IMR-90 (cell line): Measurements from ENCODE around the gene ARRDC1. TPM values are rescaled to one million over a fixed set of nuclear protein-coding genes. Genes with fewer than 3 reads are reported as not detected.
A peak's percentile ranks its signal among the peaks of the same experiment; 100 is the strongest.

Experiments
- ATAC-seq: fragments of 200-7000 bp; cut with Tn5 transposase; 2 replicates; pipeline ENCODE4 v1.9.1; 2020; ENCODE audit warnings: low read depth, mild to moderate bottlenecking, moderate library complexity
- BruUV-seq: library from RNA; stranded (reverse); fragments of 400-500 nt; replicated peaks from 2 replicates; lab custom pipeline; 2021; lab: Mats Ljungman, UMichigan
- CTCF ChIA-PET: fragments of 300-600 bp; formaldehyde crosslinking; extraction: SDS; loops from one replicate; lab custom pipeline; 2021; ENCODE audit warnings: antibody characterized with exemption; lab: Yijun Ruan, JAX
- POLR2A ChIA-PET: fragments of 300-600 bp; sonication (Branson Sonifier 250); formaldehyde crosslinking; loops from one replicate; lab custom pipeline; 2022; ENCODE audit warnings: antibody characterized with exemption; ENCODE audit not compliant: unreplicated experiment; lab: Charles Lee
- DNase-seq: peaks from one replicate; pipeline ENCODE4 v3.0.0; 2013
- H2AFZ ChIP-seq: replicated peaks from 2 replicates; pipeline ENCODE3; 2013; ENCODE audit warnings: low read length, mild to moderate bottlenecking; ENCODE audit not compliant: poor library complexity
- H2AK5ac ChIP-seq: 2 replicates; pipeline ENCODE4 v1.6.1; 2013; ENCODE audit warnings: low read depth, low read length, inconsistent platforms
- H2AK9ac ChIP-seq: replicated peaks from 2 replicates; pipeline ENCODE3; 2013; ENCODE audit warnings: mild to moderate bottlenecking, low read depth, low read length, moderate library complexity; ENCODE audit not compliant: poor library complexity
- H2BK120ac ChIP-seq: 2 replicates; pipeline ENCODE4 v1.6.1; 2013; ENCODE audit warnings: low read depth, low read length, inconsistent platforms
- H2BK15ac ChIP-seq: 3 replicates; pipeline ENCODE4 v1.6.1; 2013; ENCODE audit warnings: low read depth, low read length, inconsistent platforms
- H2BK20ac ChIP-seq: 2 replicates; pipeline ENCODE4 v1.6.1; 2013; ENCODE audit warnings: low read depth, mild to moderate bottlenecking, inconsistent platforms, low read length, moderate library complexity
- H2BK5ac ChIP-seq: 2 replicates; pipeline ENCODE4 v1.6.1; 2013; ENCODE audit warnings: mild to moderate bottlenecking, low read depth, low read length, inconsistent platforms; ENCODE audit not compliant: poor library complexity, severe bottlenecking
- H3K14ac ChIP-seq: replicated peaks from 2 replicates; pipeline ENCODE4 v1.6.1; 2013; ENCODE audit warnings: low read depth, low read length, inconsistent platforms
- H3K18ac ChIP-seq: 2 replicates; pipeline ENCODE4 v1.6.1; 2013; ENCODE audit warnings: low read depth, low read length, control low read depth
- H3K23ac ChIP-seq: 2 replicates; pipeline ENCODE4 v1.6.1; 2013; ENCODE audit warnings: low read depth, low read length, inconsistent platforms
- H3K27ac ChIP-seq: 2 replicates; pipeline ENCODE4 v1.5.1; 2013; ENCODE audit warnings: mild to moderate bottlenecking, control low read depth, low read length; ENCODE audit not compliant: insufficient read depth
- H3K27me3 ChIP-seq: 2 replicates; pipeline ENCODE4 v1.6.1; 2013; ENCODE audit warnings: low read length; ENCODE audit not compliant: control insufficient read depth, insufficient read depth
- H3K36me3 ChIP-seq: 2 replicates; pipeline ENCODE4 v1.6.1; 2013; ENCODE audit warnings: low read length, mixed read lengths; ENCODE audit not compliant: control insufficient read depth, insufficient read depth
- H3K4ac ChIP-seq: 2 replicates; pipeline ENCODE4 v1.6.1; 2013; ENCODE audit warnings: low read depth, low read length, inconsistent platforms
- H3K4me1 ChIP-seq: 2 replicates; pipeline ENCODE4 v1.6.1; 2013; ENCODE audit warnings: low read length, mixed read lengths; ENCODE audit not compliant: control insufficient read depth, insufficient read depth
- H3K4me2 ChIP-seq: 2 replicates; pipeline ENCODE4 v1.6.1; 2013; ENCODE audit warnings: low read depth, mild to moderate bottlenecking, control low read depth, low read length, moderate library complexity
- H3K4me3 ChIP-seq: 2 replicates; pipeline ENCODE4 v1.5.1; 2013; ENCODE audit warnings: low read depth, mild to moderate bottlenecking, control low read depth, low read length, moderate library complexity; ENCODE audit not compliant: insufficient read depth
- H3K56ac ChIP-seq: 2 replicates; pipeline ENCODE4 v1.6.1; 2013; ENCODE audit warnings: low read length, inconsistent platforms; ENCODE audit not compliant: insufficient read depth; ENCODE audit errors: extremely low read depth
- H3K79me1 ChIP-seq, 2 experiments: 2 replicates each; pipeline ENCODE4 v1.6.1; 2013; ENCODE audit warnings: low read length in 2 of 2, inconsistent platforms in 1 of 2, low read depth in 1 of 2
- H3K9ac ChIP-seq: 2 replicates; pipeline ENCODE4 v1.6.1; 2013; ENCODE audit warnings: low read depth, low read length, control low read depth
- H3K9me1 ChIP-seq: 2 replicates; pipeline ENCODE4 v1.6.1; 2013; ENCODE audit warnings: low read length, inconsistent platforms; ENCODE audit not compliant: insufficient read depth
- H3K9me3 ChIP-seq: 2 replicates; pipeline ENCODE4 v1.6.1; 2013; ENCODE audit warnings: low read length; ENCODE audit not compliant: control insufficient read depth, insufficient read depth
- H4K20me1 ChIP-seq: 2 replicates; pipeline ENCODE4 v1.6.1; 2013; ENCODE audit warnings: low read length, inconsistent platforms; ENCODE audit not compliant: insufficient read depth
- H4K5ac ChIP-seq: 2 replicates; pipeline ENCODE4 v1.6.1; 2013; ENCODE audit warnings: mild to moderate bottlenecking, low read depth, low read length, control low read depth
- H4K8ac ChIP-seq, 2 experiments: 2 replicates each; pipeline ENCODE4 v1.6.1; 2013; ENCODE audit warnings: low read depth in 2 of 2, low read length in 2 of 2, control low read depth in 1 of 2, inconsistent platforms in 1 of 2
- H4K91ac ChIP-seq: 2 replicates; pipeline ENCODE4 v1.6.1; 2013; ENCODE audit warnings: low read depth, low read length, inconsistent platforms; ENCODE audit not compliant: insufficient read depth
- BHLHE40 ChIP-seq: fragments of 150-350 bp; IDR thresholded peaks from 2 replicates; pipeline ENCODE4 v1.6.1; 2016; ENCODE audit warnings: mild to moderate bottlenecking, low read depth, low read length
- CEBPB ChIP-seq: IDR thresholded peaks from 2 replicates; pipeline ENCODE4 v1.6.1; 2012; ENCODE audit warnings: low read depth, low read length, improper control_type of control experiment
- CHD1 ChIP-seq: IDR thresholded peaks from 2 replicates; pipeline ENCODE4 v1.6.1; 2012; ENCODE audit warnings: low read depth, low read length, improper control_type of control experiment
- CTCF ChIP-seq: conservative IDR thresholded peaks from 2 replicates; pipeline ENCODE4 v1.5.1; 2012; ENCODE audit warnings: mild to moderate bottlenecking, low read depth, low read length, improper control_type of control experiment
- ELK1 ChIP-seq: fragments of 150-350 bp; IDR thresholded peaks from 2 replicates; pipeline ENCODE4 v1.6.1; 2016; ENCODE audit warnings: low read depth, mild to moderate bottlenecking, low read length, moderate library complexity, borderline replicate concordance
- FOS ChIP-seq: fragments of 150-350 bp; IDR thresholded peaks from 2 replicates; pipeline ENCODE4 v1.6.1; 2016; ENCODE audit warnings: low read depth, low read length
- MAFK ChIP-seq: IDR thresholded peaks from 2 replicates; pipeline ENCODE4 v1.6.1; 2012; ENCODE audit warnings: low read depth, low read length, improper control_type of control experiment
- MAZ ChIP-seq: IDR thresholded peaks from 2 replicates; pipeline ENCODE4 v1.6.1; 2012; ENCODE audit warnings: low read depth, mild to moderate bottlenecking, low read length, improper control_type of control experiment, moderate library complexity, borderline replicate concordance
- MXI1 ChIP-seq: IDR thresholded peaks from 2 replicates; pipeline ENCODE4 v1.6.1; 2012; ENCODE audit warnings: low read depth, mild to moderate bottlenecking, low read length, moderate library complexity, borderline replicate concordance
- NFE2L2 ChIP-seq: fragments of 150-350 bp; IDR thresholded peaks from 2 replicates; pipeline ENCODE4 v1.6.1; 2016; ENCODE audit warnings: low read depth, mild to moderate bottlenecking, low read length
- POLR2A ChIP-seq: IDR thresholded peaks from 2 replicates; pipeline ENCODE4 v1.6.1; 2012; ENCODE audit warnings: mild to moderate bottlenecking, low read depth, low read length
- RAD21 ChIP-seq: IDR thresholded peaks from 2 replicates; pipeline ENCODE4 v1.6.1; 2012; ENCODE audit warnings: low read length, improper control_type of control experiment
- RFX5 ChIP-seq: IDR thresholded peaks from 2 replicates; pipeline ENCODE4 v1.8.0; 2012; ENCODE audit warnings: low read depth, mild to moderate bottlenecking, low read length, moderate library complexity
- SMC3 ChIP-seq: fragments of 150-350 bp; IDR thresholded peaks from 2 replicates; pipeline ENCODE4 v1.6.1; 2016; ENCODE audit warnings: low read depth, mild to moderate bottlenecking, antibody characterized with exemption, low read length, moderate library complexity
- USF2 ChIP-seq: fragments of 150-350 bp; IDR thresholded peaks from 2 replicates; pipeline ENCODE4 v1.6.1; 2017; ENCODE audit warnings: mild to moderate bottlenecking, antibody characterized with exemption, low read length, low read depth
- WGBS, 2 experiments: methylation state at CpG; one replicate each; pipeline versions ENCODE4 v1.1.5 to v1.1.7; 2013; ENCODE audit warnings: missing lambda C conversion rate in 2 of 2; ENCODE audit not compliant: insufficient read length in 1 of 2; ENCODE audit errors: extremely low coverage in 2 of 2; 5-methylcytosine and 5-hydroxymethylcytosine counted together
- dilution Hi-C: fragments of 300-500 bp; cut with HindIII; formaldehyde crosslinking; loops from one replicate; pipeline ENCODE4 v1.14.3; 2018; ENCODE audit warnings: low sequenced_read_pairs; ENCODE audit not compliant: unreplicated experiment
- in situ Hi-C: fragments of 300-500 bp; cut with MboI; formaldehyde crosslinking; loops from 3 replicates; pipeline ENCODE4 v1.14.3; 2019; ENCODE audit warnings: low sequenced_read_pairs, inconsistent platforms, mixed read lengths
- intact Hi-C: fragments of 100-400 bp; cut with micrococcal nuclease; formaldehyde crosslinking; loops from 2 replicates; pipeline ENCODE4 v1.10.0; 2022
- polyA plus RNA-seq, 3 experiments: library from polyadenylated mRNA; depleted of rRNA; stranded (reverse); fragments of >200 nt; gene quantifications; 2 replicates each; pipeline ENCODE4 v1.2.3, GENCODE V29; 2012; ENCODE audit warnings: low replicate concordance in 1 of 3
- total RNA-seq: library from RNA; depleted of rRNA; stranded (reverse); fragments of >200 nt; gene quantifications from 2 replicates; pipeline ENCODE4 v1.2.3, GENCODE V29; 2012

Gene ARRDC1
- total and polyA plus RNA-seq, 2 of the 4 experiments (the other 2 are of a cell fraction): 7.7 to 41.4 TPM

GRCh38 chr9:137580209-137580953 is 25.1 kb upstream of the ARRDC1 start:
- DNase-seq (no peak), ATAC-seq (no peak)
- Histone ChIP-seq H4K8ac (no peak overlapping the region), H3K18ac (no peak overlapping the region), H3K27ac (no peak overlapping the region), H2BK5ac (no peak overlapping the region), H3K9me3 (no peaks in the 10 kb centered on the region), H4K91ac (no peak overlapping the region), H3K23ac (no peak overlapping the region), H2AFZ (no peak overlapping the region), H3K4me3 (no peak overlapping the region), H4K20me1 (peaks cover 22% of the 10 kb centered on the region), H4K5ac (no peak overlapping the region), H3K9ac (no peak overlapping the region), H3K36me3 (peaks cover 29% of the 10 kb centered on the region), H2BK15ac (no peak overlapping the region), H3K9me1 (peaks cover 15% of the 10 kb centered on the region; the same call in 1 of the 2 replicates), H2BK20ac (no peak overlapping the region), H3K4ac (no peak overlapping the region), H2AK9ac (peak overlapping the region; percentile 63), H2BK120ac (no peak overlapping the region), H3K14ac (no peak overlapping the region), H3K4me2 (no peak overlapping the region), H3K27me3 (no peaks in the 10 kb centered on the region), H3K79me1 (peaks cover 21 to 45% of the 10 kb centered on the region in 2 experiments), H2AK5ac (no peak overlapping the region), H3K4me1 (peaks cover 6% of the 10 kb centered on the region), H3K56ac (no peak overlapping the region)
- CTCF ChIA-PET: no interaction called here
- intact Hi-C loops: no loop called here
- BruUV-seq: no TSS peak
- dilution Hi-C loops: no loop called here
- POLR2A ChIA-PET: no interaction called here
- TF ChIP-seq CHD1 (no peak), USF2 (no peak), NFE2L2 (no peak), ELK1 (no peak), CEBPB (no peak), BHLHE40 (no peak), RAD21 (no peak), POLR2A (no peak), RFX5 (no peak), SMC3 (no peak), MXI1 (no peak), FOS (no peak), MAFK (no peak), MAZ (no peak), CTCF (no peak)
- WGBS, 2 experiments: 95% methylated on average over 7 of the region's 23 CpGs; no CpG with 5 or more reads in 1 of the 2 experiments
- in situ Hi-C loops: no loop called here
